ENCODE measurements around the gene KRT4.
"Not testable (repeated sequence)": the region's sequence is repeated elsewhere in the genome, so short reads cannot be mapped to it uniquely, and the experiment has no call there.

DNA sequence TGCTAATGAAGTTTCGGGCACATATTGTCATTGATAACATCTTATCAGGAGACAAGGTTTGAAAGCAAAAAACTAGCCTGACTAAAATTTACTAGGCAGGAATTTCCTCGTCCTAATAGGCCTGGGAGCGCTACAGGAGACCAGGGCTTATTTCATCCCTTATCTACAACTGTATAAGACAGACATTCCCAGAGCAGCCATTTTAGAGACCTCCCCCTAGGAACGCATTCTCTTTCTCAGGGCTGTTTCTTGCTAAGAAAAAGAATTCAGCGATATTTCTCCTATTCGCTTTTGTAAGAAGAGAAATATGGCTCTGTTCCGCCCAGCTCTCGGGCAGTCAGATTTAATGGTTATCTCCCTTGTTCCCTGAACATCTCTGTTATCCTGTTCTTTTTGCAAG lies 52.7 kb downstream of the KRT4 start:
- TF ChIP-seq, protein P1, sequence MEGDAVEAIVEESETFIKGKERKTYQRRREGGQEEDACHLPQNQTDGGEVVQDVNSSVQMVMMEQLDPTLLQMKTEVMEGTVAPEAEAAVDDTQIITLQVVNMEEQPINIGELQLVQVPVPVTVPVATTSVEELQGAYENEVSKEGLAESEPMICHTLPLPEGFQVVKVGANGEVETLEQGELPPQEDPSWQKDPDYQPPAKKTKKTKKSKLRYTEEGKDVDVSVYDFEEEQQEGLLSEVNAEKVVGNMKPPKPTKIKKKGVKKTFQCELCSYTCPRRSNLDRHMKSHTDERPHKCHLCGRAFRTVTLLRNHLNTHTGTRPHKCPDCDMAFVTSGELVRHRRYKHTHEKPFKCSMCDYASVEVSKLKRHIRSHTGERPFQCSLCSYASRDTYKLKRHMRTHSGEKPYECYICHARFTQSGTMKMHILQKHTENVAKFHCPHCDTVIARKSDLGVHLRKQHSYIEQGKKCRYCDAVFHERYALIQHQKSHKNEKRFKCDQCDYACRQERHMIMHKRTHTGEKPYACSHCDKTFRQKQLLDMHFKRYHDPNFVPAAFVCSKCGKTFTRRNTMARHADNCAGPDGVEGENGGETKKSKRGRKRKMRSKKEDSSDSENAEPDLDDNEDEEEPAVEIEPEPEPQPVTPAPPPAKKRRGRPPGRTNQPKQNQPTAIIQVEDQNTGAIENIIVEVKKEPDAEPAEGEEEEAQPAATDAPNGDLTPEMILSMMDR (conservative IDR thresholded peaks at IDR 0.05; ENCODE audit: low read depth, low read length) = not testable (repeated sequence)
- TF ChIP-seq EZH2 (IDR thresholded peaks at IDR 0.05; ENCODE audit: low read length, unreplicated experiment) = not testable (repeated sequence)
